Measurements from ENCODE around the gene TTLL4.
"Not testable (repeated sequence)": the region's sequence is repeated elsewhere in the genome, so short reads cannot be mapped to it uniquely, and the experiment has no call there.

Gene TTLL4, protein sequence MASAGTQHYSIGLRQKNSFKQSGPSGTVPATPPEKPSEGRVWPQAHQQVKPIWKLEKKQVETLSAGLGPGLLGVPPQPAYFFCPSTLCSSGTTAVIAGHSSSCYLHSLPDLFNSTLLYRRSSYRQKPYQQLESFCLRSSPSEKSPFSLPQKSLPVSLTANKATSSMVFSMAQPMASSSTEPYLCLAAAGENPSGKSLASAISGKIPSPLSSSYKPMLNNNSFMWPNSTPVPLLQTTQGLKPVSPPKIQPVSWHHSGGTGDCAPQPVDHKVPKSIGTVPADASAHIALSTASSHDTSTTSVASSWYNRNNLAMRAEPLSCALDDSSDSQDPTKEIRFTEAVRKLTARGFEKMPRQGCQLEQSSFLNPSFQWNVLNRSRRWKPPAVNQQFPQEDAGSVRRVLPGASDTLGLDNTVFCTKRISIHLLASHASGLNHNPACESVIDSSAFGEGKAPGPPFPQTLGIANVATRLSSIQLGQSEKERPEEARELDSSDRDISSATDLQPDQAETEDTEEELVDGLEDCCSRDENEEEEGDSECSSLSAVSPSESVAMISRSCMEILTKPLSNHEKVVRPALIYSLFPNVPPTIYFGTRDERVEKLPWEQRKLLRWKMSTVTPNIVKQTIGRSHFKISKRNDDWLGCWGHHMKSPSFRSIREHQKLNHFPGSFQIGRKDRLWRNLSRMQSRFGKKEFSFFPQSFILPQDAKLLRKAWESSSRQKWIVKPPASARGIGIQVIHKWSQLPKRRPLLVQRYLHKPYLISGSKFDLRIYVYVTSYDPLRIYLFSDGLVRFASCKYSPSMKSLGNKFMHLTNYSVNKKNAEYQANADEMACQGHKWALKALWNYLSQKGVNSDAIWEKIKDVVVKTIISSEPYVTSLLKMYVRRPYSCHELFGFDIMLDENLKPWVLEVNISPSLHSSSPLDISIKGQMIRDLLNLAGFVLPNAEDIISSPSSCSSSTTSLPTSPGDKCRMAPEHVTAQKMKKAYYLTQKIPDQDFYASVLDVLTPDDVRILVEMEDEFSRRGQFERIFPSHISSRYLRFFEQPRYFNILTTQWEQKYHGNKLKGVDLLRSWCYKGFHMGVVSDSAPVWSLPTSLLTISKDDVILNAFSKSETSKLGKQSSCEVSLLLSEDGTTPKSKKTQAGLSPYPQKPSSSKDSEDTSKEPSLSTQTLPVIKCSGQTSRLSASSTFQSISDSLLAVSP

DNA sequence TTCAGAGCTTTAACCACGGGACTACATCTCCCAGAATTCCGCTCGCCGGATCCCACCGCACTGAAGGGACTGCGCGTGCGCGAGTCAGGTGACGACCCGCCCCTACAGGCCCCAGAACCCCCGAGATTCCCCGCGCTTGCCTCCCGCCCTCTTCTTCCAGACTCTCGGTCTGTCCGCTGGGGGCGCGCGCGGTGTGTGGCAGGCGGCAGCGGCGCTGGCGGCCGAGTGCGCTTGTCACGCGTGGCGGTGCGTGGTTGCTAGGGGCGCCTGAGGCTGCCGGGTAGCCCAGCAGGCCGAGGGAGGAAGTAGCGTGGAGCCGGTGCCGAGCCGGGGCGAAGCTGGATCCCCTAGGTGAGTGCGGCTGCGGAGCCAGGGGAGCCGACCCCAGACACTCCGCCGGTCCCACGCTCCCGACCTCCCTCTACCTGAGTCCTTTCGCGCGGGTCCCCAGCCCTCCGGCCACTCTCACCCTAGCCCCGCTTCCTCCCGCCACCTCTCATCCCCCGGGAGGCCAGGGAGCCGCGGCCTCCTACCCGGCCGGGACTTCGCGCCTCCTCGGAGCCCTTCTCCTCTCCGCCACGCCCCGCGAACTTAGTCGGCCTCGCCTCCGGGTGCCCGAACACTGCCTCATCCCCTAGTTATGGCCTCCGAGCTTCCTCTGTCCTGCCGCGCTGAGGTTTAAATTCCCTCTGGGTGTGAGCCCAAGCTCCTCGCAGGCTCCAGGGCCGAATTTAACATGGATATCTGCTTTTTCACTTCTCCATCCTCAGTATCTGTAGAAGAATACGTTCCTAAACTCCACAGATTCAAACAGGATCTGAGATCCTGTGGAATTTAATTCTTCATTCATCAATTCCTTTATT is at the start of gene TTLL4:
Gene TTLL4 (plus strand): TSS at position 149 of the 863 bp plus-strand sequence. CDS start 26,842 bp downstream, outside the sequence.
- H3K27ac ChIP-seq = peak within 1 kb of the TSS; percentile 77
- peak; percentile 63 for DNase-seq (ENCODE audit: low read depth, low spot score)

DNA sequence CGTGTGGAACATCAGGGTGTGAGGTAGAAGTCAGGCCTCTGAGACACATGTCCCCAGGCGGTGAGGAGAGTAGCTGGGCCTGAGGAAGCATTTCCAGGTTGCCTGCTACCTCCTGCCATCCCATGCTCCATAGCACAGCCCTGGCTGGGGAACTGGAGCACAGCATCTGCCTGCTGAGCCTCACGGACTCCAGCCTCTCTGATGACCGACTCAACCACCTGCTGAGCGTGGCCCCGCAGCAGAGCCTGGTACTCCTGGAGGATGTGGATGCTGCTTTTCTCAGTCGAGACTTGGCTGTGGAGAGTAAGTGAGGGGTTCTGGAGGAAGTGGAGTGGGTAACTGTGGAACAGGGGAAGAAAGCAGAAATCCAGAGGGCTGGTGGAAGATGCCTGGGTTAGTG is 48.3 kb upstream of the TTLL4 start:
- DNase-seq (ENCODE audit: low read depth, low spot score) = no peak
- H3K27ac ChIP-seq = no peak overlapping the region

DNA sequence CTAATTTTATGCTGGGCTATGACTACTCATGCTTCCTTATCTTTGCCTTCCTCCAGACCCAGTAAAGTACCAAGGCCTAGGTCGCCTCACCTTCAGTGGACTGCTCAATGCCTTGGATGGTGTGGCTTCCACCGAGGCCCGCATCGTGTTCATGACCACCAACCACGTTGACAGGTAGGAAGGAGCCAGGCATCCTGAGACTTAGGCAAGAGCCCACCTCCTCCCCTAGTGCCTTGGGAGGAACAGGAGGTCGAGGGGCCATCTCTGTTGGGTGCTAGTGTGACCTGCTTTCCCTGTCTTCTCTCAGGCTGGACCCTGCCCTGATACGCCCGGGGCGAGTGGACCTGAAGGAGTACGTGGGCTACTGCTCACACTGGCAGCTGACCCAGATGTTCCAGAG is 47.8 kb upstream of the TTLL4 start:
- DNase-seq (ENCODE audit: low read depth, low spot score) = no peak
- H3K27ac ChIP-seq = no peak overlapping the region

DNA sequence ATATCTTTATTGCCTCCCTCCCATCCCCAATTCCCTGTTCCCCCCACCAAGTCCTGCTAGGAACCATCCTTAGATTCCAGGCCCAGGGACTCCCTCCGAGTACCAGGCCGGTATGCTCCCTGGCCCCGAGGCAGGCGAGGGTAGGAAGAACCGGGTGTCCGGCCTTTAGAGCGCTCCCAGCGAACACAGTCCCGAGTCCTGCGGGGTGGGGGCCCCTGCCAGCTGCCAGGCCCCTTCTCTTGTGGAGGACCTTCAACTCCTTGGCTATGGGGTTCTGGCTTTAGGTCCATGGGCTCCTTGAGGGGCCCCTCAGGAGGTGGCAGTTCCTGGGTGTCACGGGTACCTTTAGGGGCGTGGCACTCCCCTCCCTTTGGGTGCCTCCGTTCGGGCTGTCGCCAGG is 46.7 kb upstream of the TTLL4 start:
- no peak for DNase-seq (ENCODE audit: low read depth, low spot score)
- no peak overlapping the region for H3K27ac ChIP-seq

DNA sequence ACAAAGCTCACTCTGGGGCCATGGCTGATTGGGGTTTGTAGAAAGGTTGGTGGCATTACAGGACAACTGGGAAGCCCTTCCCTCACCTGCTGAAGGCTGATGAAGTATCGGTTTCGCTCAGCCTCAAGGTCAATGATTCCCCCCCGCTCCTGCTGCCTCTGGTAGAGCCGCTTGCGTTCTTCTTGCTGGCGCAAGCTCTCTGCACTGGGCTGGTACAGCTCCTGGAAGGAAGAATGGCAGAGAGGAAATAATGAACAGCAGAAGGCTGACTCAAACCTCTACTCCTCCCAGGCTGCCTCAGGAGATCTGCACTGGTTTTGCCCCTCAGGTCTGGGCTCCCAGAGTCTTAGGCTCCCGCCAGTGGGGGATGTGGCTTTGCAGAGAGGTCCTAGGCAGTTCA is 46.0 kb upstream of the TTLL4 start:
- no peak for DNase-seq (ENCODE audit: low read depth, low spot score)
- H3K27ac ChIP-seq = no peak overlapping the region

DNA sequence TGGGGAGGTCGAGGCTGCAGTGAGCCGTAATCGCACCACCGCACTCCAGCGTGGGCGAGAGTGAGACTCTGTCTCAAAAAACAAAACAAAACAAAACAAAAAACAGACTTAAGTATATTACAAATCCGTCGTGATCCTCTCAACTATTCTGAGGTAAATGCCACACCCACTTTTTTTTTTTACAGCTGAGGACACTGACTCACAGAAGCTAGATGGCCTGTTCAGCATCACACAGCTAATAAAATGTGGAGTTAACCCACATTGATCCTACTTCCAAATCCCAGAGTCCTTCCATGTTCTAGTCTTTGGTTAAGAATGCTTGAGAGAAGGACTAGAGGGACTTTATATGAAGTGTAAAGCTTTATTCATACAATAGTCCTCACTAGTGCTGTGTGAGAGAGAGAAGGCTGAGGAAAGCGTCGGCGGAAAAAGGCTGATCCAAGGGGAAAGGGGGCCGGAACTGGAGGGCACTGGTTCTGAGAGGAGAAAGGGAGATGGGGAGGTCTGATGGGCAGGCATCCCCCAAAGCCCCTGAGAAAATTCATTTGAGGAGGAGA is 39.5 kb upstream of the TTLL4 start:
- peak; percentile 20 for DNase-seq (ENCODE audit: low read depth, low spot score)
- H3K27ac ChIP-seq = peak overlapping the region; percentile 83

DNA sequence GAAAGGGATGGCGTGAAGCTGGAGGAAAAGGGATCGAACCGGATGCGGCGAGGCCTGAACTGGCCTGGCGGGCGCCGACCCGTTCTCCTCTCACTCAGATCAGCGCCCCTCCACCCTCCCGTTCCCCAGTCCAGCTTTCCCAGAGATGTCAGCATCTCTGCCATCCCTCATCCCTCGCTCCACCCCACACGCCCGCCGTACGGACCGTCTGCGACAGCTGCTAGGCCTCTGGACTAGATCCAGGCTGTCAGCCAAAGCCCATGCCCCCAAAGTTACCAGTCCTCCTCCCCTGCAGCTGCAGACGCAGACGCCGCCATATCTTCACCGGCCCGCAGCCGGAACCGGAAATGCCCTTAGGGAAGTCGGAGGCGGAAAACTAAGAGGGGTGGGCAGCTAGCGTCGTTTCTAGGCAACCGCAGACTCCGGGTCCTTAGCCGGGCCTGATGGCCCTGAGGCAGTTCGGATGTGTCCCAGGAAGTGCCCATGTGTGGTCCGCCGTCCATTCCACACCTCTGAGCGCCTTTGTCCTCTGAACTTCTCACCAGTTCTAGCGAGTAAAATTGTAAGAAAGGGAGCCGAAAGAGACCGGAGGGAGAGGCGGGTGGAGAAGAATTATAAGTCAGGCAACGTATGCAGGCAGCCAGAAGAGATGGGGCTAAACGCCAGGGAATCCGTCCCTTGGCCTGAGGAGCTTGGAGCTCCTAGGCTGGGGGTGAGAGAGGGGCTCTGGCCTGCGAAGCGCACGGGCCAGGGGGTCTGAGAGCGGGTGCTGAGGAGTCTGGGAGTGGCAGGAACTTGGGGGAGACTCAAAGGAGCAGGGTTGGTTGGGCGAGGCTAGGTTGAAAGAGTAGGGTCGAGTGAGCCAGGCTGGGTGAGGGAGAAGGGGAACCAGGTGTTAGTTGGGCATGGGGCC is 38.7 kb upstream of the TTLL4 start, which contains the start of the genes RNF25 and STK36:
Gene RNF25 (minus strand): TSS at position 349 of the 913 bp plus-strand sequence. CDS start 32 bp downstream, at position 317.
Gene STK36 (plus strand): TSS at position 433 of the 913 bp plus-strand sequence. CDS start 744 bp downstream, outside the sequence.
- peak; percentile 12 for DNase-seq (ENCODE audit: low read depth, low spot score)
- H3K27ac ChIP-seq = peak within 1 kb of the TSS; percentile 83

DNA sequence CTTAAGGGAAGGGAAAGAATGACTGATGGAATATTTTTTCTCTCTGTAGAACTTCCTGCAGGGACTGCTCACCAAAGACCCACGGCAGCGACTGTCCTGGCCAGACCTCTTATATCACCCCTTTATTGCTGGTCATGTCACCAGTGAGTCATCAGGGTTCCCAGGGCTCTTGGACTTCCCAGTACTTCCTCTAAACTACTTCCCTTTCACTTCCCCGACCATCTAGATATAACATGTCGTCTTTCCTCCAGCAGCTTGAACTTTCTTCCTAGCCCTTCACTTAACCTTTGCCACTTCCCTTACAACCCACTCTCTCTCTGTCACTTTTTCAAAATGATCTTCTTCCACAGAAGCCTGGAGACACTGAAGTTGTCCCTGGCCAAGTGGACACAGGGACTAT is 31.5 kb upstream of the TTLL4 start:
- no peak for DNase-seq (ENCODE audit: low read depth, low spot score)
- H3K27ac ChIP-seq = no peak overlapping the region

DNA sequence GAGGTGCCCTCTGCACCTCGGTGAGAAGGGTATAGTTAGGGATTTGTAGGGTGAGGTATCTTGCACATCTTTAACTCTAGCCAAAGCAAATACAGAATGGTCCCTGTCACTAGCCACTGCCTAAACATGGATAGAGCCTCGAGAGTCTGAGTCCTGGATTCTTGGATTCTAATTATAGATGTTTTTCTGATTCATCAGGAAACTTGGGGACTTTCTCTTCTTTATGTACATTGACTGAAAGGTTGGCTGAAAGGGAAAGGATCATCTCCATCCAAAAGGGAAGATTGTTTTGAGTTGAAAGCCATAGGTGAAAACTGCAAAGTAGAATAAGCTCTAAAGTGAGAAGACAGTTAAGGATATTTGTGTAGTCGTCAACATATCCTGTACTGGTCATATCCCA is 30.6 kb upstream of the TTLL4 start:
- H3K27ac ChIP-seq = no peak overlapping the region
- DNase-seq (ENCODE audit: low read depth, low spot score) = no peak

DNA sequence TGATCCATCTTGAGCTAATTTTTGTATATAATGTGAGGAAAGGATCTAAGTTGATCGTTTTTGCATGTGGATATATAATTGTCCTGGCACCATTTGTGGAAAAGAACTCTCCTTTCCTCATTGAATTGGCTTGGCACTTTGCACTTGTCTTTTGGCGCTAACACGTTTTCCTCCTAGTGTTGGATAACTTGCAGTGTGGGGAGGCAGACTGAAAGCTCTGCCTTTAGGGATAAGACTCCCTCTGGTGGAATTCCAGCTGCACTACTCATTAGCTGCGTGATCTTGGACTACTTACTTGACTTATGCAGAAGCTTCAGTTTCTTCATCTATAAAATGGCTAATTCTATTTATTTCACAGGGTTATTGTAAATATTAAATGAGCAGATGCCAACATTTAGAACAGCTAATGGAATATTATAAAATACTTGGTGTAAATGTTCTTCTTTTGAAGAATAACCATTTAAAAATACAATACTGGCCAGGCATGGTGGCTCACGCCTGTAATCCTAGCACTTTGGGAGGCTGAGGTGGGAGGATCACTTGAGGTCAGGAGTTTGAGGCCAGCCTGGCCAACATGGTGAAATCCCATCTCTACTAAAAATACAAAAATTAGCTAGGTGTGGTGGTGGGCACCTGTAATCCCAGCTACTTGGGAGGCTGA is 23.1 kb upstream of the TTLL4 start:
- DNase-seq (ENCODE audit: low read depth, low spot score) = peak; percentile 20
- H3K27ac ChIP-seq = not testable (repeated sequence)

DNA sequence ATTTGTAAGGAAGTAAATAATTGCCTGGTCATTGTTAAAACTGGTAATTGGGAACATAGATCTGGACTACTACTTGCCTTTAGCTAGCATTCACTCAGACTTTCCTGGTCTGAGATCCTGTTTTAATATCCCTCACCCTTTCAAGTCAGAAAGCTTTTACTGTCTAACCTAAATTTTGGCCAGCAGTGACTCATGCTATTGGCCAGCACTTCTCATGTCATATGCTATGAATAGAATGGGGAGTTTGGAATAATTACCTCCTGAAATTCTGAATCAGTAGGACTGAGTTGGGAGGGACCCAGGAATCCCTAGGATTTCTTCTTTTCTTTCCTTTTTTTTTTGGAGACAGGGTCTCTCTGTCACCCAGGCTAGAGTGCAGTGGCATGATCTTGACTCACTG is 19.4 kb upstream of the TTLL4 start:
- DNase-seq (ENCODE audit: low read depth, low spot score) = no peak
- H3K27ac ChIP-seq = no peak overlapping the region

DNA sequence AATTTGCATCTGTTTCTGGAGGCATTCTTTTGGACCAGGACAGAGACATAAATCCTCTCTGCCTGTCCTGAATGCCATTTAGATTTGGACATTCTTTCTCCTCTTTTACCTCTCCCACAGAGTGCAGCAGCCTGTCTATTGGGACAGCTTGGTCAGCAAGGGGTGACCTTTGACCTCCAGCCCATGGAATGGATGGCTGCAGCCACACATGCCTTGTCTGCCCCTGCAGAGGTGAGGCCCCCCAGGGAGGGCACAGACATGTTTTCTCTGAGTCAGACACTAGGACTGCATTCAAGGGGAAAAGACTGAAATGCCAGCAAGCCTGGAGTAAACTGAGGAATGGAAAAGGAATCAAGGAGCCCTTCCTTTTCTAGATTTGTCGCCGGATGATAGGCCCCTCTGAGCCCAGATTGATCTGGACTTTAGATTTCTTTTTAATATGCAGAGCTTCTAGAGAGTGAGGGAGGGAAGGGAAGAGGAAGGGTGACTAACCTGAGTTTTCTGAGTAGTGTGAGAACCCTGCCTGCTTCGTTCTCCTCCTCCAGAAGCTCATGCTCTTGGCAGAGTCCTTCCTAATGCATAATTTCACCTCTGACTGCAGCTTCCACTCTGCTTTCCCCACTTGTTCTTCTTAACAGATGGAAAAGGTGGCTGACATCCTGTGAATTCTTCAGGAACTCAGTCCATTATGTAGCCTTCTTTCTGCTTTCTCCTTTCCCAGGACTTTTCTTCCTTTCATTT is 16.1 kb upstream of the TTLL4 start:
- DNase-seq (ENCODE audit: low read depth, low spot score) = no peak
- no peak overlapping the region for H3K27ac ChIP-seq

DNA sequence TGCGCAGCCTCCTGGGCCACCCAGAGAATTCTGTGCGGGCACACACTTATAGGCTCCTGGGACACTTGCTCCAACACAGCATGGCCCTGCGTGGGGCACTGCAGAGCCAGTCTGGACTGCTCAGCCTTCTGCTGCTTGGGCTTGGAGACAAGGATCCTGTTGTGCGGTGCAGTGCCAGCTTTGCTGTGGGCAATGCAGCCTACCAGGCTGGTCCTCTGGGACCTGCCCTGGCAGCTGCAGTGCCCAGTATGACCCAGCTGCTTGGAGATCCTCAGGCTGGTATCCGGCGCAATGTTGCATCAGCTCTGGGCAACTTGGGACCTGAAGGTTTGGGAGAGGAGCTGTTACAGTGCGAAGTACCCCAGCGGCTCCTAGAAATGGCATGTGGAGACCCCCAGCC is 11.8 kb upstream of the TTLL4 start:
- no peak for DNase-seq (ENCODE audit: low read depth, low spot score)
- H3K27ac ChIP-seq = no peak overlapping the region

DNA sequence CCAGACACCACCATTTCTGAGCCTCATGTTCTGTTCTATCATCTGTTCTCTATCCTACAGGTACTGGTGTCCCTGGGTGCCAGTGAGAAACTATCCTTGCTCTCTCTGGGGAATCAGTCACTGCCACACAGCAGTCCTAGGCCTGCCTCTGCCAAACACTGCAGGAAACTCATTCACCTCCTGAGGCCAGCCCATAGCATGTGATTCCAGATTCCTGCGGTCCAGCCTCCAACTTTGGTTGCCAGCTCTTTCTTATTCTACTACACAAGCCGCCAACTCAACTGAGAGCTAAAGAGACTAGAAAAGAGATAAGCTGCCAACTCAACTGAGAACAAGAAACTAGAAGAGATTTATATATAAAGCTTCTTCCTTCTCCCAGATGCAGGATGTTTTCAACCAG is 8.8 kb upstream of the TTLL4 start:
- no peak overlapping the region for H3K27ac ChIP-seq
- no peak for DNase-seq (ENCODE audit: low read depth, low spot score)

DNA sequence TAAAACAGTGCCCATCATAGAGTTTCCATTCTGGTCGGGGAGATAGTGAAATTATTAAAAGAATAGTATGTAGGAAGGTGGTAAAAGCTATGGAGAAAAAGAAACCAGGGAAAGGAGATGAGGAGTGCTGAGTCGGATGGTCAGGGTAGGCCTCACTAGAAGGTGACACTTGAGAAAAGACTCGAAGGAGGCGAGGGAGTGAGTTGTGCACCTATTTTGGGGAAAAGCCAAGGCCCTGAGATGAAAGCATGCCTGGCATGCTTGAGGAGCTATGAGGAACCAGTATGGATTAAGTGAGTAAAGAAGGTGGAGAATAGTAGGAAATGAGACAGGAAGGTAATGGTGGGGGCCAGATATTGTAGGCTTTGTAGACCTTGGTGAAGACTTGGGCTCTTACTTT is 7.3 kb upstream of the TTLL4 start:
- DNase-seq (ENCODE audit: low read depth, low spot score) = no peak
- no peak overlapping the region for H3K27ac ChIP-seq

DNA sequence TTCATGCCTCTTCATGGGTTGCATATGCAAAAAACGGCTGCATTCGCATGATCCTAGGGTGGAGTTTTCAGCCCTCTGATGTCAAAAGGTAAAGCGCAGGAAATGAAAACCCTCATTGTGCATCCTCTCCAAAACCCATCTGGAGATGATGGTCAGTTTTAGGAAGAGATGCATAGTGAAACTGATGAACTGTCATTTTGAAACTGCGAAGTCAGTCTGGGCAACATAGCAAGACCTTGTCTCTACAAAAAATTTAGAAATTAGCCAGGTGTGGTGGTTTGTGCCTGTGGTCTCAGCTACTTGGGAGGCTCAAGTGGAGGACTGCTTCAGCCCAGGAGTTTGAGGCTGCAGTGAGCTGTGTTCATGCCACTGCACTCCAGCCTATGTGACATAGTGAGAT is 2.5 kb upstream of the TTLL4 start:
- no peak overlapping the region for H3K27ac ChIP-seq
- DNase-seq (ENCODE audit: low read depth, low spot score) = no peak

DNA sequence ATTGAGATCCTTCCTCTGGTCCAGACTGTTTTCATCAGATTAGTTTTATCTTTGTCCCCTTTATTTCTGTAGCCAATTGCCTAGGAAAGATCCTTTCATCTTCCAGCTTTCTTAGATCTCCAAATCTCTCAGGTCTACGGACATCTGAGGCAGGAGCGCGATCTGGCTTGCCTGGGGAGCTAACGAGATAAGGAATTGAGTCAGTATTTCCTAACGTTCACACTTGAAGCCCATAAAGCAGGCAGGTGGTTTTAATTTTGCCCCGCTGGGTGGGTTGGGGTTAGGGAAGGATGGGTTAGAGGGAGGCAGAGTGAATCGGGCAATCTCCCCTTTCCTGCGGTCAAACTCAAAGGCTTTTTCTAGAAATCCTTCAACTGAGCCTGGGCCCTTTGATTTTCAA is 727 bp upstream of the TTLL4 start:
- no peak overlapping the region for H3K27ac ChIP-seq
- no peak for DNase-seq (ENCODE audit: low read depth, low spot score)
